Breast epithelium (tissue), 4 donors: ENCODE data around the gene KNOP1. TPM values are rescaled to one million over a fixed set of nuclear protein-coding genes. Genes with fewer than 3 reads are reported as not detected.

Experiments
- DNase-seq, 2 donors: peaks; one replicate each; pipeline ENCODE4 v3.0.0-alpha.2; 2019; ENCODE audit warnings: low spot score in 2 of 2
- H3K27ac ChIP-seq, 2 donors: fragments of 200-600 bp; sonication (generic) in 1 of 2; one replicate each; pipeline ENCODE4 v1.5.1; 2016 to 2019; ENCODE audit warnings: mild to moderate bottlenecking in 1 of 2
- H3K27me3 ChIP-seq, 2 donors: fragments of 200-600 bp; sonication (generic) in 1 of 2; one replicate each; pipeline versions ENCODE4 v1.5.1 to v1.6.0; 2017 to 2019; ENCODE audit warnings: control low read depth in 1 of 2, mild to moderate bottlenecking in 1 of 2
- H3K36me3 ChIP-seq: fragments of 200-600 bp; one replicate; pipeline ENCODE4 v1.5.1; 2019
- H3K4me1 ChIP-seq, 2 donors: fragments of 200-600 bp; sonication (generic); one replicate each; pipeline ENCODE4 v1.5.1; 2016 to 2019; ENCODE audit warnings: control low read depth in 1 of 2
- H3K4me3 ChIP-seq, 3 donors: fragments of 200-600 bp; sonication (generic); 1 replicate in 2 of 3; 2 replicates in 1 of 3; pipeline ENCODE4 v1.5.1; 2016 to 2019; ENCODE audit warnings: mild to moderate bottlenecking in 3 of 3, moderate library complexity in 2 of 3
- H3K9me3 ChIP-seq, 2 donors: fragments of 200-600 bp; sonication (generic) in 1 of 2; one replicate each; pipeline ENCODE4 v1.5.1; 2016 to 2019; ENCODE audit warnings: control low read depth in 1 of 2
- CTCF ChIP-seq, 3 donors: fragments of 450-650 bp; IDR thresholded peaks; one replicate each; pipeline ENCODE4 v1.5.1; 2016 to 2017; ENCODE audit warnings: antibody characterized with exemption in 3 of 3, mild to moderate bottlenecking in 3 of 3, moderate library complexity in 3 of 3
- POLR2A ChIP-seq: fragments of 450-650 bp; IDR thresholded peaks from one replicate; pipeline ENCODE4 v1.6.1; 2016; ENCODE audit warnings: antibody characterized with exemption, mild to moderate bottlenecking, moderate library complexity
- POLR2AphosphoS5 ChIP-seq, 3 donors: sonication (generic); formaldehyde crosslinking; IDR thresholded peaks; one replicate each; pipeline ENCODE4 v1.6.1; 2017; ENCODE audit warnings: antibody characterized with exemption in 3 of 3
- intact Hi-C: fragments of 100-400 bp; cut with DNase I; formaldehyde crosslinking; loops from one replicate; pipeline ENCODE4 v1.15.1; 2023; ENCODE audit warnings: low total_unique reads
- total RNA-seq, 3 donors: library from RNA; depleted of rRNA; stranded (reverse); fragments of >200 nt; gene quantifications; one replicate each; pipeline ENCODE4 v1.1.0, GENCODE V29; 2016

Gene KNOP1
- total RNA-seq, 3 donors from 2014 or later: 12.3 to 15.4 (median 13.0) TPM

DNA sequence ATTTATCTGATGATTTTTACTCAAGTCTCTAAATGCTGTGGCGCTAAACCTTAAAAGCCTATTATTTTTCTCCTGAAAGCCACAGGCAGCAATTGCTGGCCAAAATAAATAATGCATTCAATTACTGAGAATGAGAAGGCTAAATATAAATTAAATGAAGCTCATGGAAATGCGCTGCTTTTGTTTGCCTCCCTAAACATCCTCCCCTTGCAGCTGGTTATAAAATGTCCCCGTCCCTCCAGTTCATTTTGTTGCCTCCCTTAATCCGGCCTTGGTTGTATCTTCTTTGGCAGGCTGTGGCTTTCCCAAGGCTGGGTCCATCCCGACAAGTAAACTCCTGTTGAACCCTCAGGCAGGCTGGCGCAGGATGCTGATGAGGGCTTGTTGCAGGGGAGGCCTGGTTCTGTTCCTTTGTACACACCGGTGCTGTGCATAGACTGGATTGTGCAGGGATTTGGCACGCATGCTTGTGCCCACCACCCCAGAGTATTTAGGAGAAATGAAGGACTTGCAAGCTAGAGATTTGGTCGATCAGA lies 62.7 kb downstream of the KNOP1 start:
- intact Hi-C loops: no loop called here
- Histone ChIP-seq H3K4me1 (no peaks in the 10 kb centered on the region), H3K9me3 (no peaks in the 10 kb centered on the region), H3K36me3 (no peaks in the 10 kb centered on the region), H3K4me3 (no peak overlapping the region), H3K27me3 (no peaks in the 10 kb centered on the region), H3K27ac (no peak overlapping the region)
- TF ChIP-seq POLR2A: no peak
- TF ChIP-seq CTCF (IDR thresholded peaks at IDR 0.05): no peak
- no peak for TF ChIP-seq POLR2AphosphoS5 (IDR thresholded peaks at IDR 0.05)
- DNase-seq: no peak

- H3K27ac ChIP-seq: no peak overlapping the region
- H3K36me3 ChIP-seq: no peaks in the 10 kb centered on the region
- intact Hi-C loops: no loop called here
- no peaks in the 10 kb centered on the region for H3K9me3 ChIP-seq
- TF ChIP-seq CTCF (IDR thresholded peaks at IDR 0.05): no peak
- H3K27me3 ChIP-seq: no peaks in the 10 kb centered on the region
- H3K4me3 ChIP-seq: no peak overlapping the region
- no peaks in the 10 kb centered on the region for H3K4me1 ChIP-seq
- DNase-seq: no peak
These were observed 63.9 kb downstream of the KNOP1 start for GRCh38 chr16:19654147-19654546.

Other genes with a start within 250 kb of the KNOP1 start
- 10 to 100 TPM; 49.2 to 70.4 (median 56.7) TPM for gene GDE1, start 196.1 kb downstream of the KNOP1 start, total RNA-seq
- 10 to 100 TPM; 13.9 to 33.5 (median 31.5) TPM for gene CCP110, start 194.3 kb downstream of the KNOP1 start, total RNA-seq
- 10 to 100 TPM; 36.4 to 43.3 (median 40.5) TPM for gene VPS35L, start 162.5 kb downstream of the KNOP1 start, total RNA-seq
- gene IQCK, start within 50 bp of the KNOP1 start, total RNA-seq: 10 to 100 TPM; 25.9 to 63.8 (median 34.7) TPM
- gene GPRC5B, start 166.6 kb upstream of the KNOP1 start, total RNA-seq: 10 to 100 TPM; 16.3 to 26.6 (median 20.3) TPM